Measurements from ENCODE around the gene PPP6R2.
"Not testable (repeated sequence)": the region's sequence is repeated elsewhere in the genome, so short reads cannot be mapped to it uniquely, and the experiment has no call there.

PPP6R2 gene

DNA sequence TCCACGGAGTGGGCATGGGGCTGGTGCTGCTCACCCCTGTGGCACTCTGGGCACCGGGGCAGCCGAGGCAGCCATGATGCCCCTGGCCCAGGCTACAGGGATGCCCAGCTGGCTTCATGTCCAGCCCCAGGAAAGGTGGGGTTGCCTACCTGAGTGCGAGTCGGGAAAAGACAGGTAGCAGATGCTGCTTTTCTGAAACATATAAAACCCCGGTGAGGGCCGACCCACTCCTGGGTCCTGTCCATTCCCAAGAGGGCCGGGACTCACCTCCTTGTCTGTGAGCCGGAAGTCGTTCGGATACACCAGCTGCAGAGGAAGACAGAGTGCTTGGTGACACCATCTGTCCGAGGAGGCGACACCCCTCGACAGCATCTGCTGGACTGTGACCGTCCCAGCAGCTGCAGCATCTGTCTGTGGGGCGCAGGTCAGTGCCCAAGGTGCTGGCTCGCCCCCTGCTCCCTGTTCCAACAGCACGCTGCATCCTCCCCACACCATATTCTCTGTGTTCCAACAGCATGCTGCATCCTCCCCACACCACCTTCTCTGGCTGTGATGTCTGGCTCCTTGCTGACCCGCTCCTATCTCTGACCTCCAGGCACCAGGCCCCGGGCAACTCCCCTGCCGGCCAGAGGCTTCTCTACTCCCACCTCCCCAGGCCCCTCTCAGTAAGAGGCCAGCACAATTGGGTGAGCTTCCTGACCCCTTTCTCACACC, 24.3 kb upstream of the PPP6R2 start:
- no peak for DNase-seq

DNA sequence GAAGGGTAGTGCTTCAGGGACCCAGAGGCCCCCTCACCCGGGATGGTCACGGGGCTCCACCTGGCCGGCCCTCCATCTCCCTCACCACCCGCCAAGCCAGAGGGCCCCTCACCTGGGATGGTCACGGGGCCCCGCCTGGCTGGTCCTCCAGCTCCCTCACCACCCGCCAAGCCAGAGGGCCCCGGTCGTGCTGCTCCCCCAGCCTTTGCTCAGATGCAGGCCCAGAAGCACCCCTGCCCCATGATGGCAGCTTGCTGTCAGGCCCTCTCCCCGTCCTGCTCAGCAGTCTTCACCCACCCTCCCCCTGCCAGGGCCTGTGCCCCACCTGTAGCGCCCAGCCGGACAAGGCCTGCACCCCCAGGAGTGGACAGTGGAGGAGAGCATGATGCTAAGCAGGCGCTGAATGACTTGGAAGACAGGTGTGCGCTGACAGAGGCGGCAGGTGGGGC, 23.6 kb upstream of the PPP6R2 start:
- DNase-seq, result no peak

DNA sequence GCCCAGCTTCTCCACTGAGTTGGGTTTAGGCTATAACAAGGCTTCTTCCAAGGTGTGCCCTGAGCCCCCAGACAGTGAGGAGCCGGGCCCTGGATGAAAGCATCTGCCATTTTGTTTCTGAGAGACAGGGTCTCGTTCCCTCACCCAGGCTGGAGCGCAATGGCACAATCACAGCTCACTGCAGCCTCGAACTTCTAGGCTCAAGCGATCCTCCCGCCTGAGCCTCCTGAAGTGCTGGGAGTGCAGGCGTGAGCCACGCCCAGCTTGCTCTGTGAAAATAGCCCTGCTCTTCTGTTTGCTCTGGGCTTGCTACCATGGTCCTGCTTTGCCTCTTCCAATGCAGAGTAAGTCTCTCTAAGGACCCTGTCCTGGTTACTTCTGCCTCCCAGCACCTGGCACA, 23.0 kb upstream of the PPP6R2 start:
- no peak for DNase-seq

DNA sequence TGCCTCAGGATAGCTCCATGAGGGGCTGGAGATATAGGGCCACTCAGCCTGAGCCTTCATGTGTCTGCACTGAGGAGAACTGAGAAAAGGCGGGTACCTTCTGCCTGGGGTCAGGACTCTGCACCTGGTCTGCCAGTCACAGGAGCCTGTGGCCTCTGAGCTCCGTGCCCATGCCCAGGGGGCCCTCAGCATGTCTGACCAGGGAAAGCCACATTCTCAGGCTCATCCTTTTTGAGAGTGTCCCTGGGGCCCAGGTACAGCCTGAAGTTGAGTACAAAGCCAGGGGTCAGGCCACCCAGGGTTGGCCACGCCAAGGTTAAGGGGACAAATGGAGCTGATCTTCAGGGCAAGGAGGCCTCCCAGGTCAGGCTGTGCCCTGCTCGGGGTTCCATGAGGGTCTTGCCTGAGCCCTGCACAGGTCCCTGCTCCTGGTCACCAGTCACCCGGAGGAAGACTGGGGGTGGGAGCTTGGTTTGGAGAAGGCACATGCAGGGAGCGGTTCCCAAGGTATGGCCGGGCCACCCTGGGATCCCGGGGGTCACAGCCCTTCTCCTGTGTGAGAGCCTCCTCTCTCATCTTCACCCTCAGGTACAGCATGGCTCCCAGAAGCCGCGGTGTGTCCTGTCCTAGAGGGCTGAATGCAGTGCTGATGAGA, 22.3 kb upstream of the PPP6R2 start:
- DNase-seq, result no peak

DNA sequence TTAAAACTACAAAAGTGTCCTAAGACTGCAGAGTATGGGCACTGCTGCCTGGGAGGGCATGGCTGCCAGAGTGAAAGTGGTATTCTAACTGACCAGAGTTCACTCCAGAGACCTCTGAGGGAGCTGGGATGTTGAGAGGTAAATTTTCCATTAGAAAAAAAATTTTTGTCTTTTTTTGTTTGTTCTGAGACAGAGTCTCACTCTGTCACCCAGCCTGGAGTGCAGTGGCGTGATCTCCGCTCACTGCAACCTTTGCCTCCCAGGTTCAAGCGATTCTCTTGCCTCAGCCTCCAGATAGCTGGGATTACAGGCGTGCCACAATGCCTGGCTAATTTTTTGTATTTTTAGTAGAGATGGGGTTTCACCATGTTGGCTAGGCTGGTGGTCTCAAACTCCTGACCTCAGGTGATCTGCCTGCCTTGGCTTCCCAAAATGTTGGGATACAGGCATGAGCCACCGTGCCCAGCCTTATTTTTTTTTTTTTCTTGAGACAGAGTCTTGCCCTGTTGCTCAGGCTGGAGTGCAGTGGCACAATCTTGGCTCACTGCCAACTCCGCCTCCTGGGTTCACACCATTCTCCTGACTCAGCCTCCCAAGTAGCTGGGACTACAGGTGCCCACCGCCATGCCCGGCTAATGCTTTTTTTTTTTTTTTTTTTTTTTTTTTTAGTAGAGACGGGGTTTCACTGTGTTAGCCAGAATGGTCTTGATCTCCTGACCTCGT, 20.6 kb upstream of the PPP6R2 start:
- DNase-seq, result not testable (repeated sequence)

DNA sequence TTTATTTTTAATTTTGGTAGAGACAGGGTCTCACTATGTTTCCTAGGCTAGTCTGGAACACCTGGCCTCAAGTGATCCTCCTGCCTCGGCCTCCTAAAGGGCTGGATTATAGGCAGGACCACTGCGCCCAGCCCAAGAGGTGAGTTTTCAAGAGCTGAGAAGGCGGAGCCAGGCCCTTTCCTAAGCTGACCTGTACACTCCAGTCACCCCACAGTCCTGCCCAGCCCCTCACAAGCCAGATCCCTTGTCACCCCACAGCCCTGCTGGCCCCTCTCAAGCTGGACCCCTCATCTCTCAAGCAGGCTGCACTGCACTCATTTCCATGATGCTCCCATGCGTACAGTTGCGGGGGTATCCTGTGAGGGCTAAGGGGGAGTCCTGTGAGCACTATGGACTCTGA, 19.2 kb upstream of the PPP6R2 start:
- no peak for DNase-seq

DNA sequence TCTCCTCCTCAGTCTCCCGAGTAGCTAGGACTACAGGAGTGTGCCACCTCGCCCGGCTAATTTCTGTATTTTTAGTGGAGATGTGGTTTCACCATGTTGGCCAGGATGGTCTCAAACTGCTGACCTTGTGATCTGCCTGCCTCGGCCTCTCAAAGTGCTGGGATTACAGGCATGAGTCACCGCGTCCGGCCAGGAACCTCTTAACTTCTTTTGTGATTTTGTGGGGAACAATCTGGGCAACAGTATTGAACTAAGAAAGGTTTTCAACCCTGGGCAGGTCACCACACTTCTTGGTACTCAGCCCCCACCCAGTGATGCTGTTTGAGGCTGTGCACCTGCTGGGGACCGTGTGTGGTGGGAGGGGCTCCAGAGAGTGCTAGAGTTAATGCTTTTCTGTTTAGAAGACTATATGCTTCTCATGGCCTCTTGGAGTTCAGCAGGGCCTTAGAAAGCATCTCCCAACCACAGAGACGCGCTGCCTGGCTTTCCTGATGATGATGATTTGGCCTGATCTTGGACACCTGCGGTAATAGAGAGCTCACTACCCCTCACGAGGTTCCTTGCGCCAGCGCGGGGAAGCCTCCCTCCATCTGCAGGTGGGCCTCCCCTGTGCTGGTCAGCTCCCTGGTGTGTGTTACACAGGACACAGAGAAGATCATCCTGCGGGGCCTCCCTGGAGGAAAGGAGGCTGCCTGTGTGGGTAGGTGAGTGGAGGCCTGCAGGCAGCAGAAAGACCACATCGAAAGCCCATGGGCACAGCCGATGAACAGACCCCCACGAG, 17.5 kb upstream of the PPP6R2 start:
- DNase-seq, result no peak

DNA sequence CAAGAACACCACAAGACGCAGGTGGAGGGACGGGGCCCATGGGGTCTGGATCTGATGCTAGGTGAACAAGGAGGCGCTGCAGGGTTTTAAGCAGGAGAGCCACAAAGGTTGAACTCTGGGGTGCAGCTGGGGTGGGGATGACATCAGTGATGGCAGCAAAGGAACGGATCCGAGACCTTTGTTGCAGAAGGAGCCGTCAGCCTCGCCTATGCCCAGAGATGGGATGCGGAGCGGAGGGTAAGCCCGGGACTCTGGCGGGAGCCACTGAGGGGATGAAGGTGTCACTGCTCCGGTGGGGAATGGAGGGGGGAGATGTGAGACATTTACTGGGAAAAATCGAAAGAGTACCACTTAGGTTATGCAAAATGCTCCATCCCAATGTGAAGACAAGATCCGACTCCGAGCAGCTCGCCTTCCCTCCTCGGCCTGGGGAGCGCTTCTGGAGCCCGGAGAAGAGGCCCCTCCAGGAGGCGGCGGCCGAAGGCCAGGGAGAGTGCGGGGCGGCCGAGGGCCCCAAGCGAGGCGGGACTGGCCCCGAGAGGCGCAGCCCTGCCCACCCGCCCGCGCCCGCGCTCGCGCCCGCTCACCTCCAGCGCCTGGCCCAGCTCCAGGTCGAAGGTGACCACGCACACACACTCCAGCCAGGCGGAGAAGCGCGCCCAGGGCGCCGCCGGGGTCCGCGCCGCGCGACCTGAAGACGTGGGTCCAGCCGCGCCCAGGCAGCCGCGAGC, 16.7 kb upstream of the PPP6R2 start:
- DNase-seq, result no peak

DNA sequence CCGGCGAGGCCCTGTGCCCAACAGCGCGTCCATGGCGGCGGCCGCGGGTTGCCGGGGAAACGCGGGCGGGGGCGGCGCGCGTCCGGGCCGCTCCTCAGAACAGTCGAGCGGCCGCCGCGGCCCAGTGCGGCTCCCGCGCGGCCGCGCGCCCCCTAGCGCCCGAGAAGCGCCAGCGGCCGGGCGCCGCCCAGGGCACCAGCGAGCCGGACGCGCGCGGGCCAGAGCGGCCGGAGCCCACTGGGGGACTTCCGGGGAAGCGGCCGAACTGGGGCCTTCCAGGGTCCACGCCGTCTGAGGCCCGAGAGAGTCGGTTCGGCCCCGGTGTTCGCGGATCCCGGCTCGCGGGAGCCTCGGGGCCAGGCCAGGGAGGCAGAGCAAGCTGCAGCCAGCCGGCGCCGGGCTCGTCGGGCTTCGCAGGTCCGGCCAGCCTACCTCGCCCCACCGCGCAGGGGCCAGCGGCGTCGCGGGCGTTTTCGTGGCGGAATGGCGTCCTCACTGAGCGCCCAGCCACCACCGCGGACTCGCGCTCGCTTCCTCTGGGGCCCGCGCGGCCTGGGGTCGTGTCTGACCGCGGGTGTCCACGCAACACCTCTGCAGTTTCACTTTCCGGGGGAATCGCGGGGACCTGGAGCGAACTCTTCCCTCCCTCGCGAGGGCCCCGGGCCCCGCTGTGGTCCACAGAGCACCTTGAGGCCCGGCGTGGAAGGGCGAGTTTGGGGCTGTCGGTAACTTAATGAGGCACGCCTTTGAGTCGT, 16.0 kb upstream of the PPP6R2 start, which contains the start of gene DENND6B:
Gene DENND6B, minus strand, starts transcription at position 57 of the 755 bp plus-strand sequence. Its CDS starts 24 bp downstream, at position 33.
- peak; percentile 44 for DNase-seq

DNA sequence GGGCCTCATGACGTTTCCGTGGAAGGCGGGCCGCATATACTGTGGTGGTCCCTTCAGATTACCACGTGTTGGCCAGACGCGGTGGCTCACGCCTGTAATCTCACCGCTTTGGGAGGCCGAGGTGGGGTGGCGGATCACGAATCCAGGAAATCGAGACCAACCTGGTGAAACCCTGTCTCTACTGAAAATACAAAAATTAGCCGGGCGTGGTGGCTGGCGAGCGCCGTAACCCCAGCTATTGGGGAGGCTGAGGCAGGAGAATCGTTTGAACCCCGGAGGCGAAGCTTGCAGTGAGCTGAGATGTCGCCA, 15.5 kb upstream of the PPP6R2 start:
- DNase-seq, result no peak

DNA sequence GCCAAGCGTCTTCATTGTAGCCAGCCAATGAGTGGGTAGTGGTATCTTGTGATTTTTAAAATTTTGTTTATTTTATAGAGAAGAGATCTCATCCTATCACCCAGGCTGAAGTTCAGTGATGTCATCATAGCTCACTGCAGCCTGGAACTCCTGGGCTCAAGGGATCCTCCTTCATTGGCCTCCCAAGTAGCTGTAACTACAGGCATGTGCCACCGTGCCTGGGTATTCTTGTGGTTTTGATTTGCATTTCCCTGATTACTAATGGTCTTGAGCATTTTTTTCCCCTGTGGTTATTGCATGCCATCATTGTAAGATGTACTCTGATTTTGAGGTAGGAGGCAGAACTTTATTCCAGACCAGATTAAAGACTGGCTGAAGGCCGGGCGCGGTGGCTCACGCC, 13.9 kb upstream of the PPP6R2 start:
- no peak for DNase-seq

DNA sequence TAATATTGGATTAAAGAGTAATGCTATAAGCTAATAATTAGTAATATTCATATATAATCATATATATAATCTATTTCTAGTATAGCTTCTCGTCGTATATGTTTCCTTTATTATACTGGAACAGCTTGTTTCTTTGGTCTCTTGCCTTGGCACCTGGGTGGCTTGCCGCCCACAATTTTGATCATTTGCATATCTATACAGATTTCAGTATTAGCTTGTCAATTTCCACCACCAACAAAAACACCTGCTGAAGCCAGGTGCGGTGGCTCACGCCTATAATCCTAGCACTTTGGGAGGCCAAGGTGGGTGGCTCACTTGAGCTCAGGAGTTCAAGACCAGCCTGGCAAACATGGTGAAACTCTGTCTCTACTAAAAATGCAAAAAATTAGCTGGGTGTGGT, 8.7 kb upstream of the PPP6R2 start:
- DNase-seq, result not testable (repeated sequence)

DNA sequence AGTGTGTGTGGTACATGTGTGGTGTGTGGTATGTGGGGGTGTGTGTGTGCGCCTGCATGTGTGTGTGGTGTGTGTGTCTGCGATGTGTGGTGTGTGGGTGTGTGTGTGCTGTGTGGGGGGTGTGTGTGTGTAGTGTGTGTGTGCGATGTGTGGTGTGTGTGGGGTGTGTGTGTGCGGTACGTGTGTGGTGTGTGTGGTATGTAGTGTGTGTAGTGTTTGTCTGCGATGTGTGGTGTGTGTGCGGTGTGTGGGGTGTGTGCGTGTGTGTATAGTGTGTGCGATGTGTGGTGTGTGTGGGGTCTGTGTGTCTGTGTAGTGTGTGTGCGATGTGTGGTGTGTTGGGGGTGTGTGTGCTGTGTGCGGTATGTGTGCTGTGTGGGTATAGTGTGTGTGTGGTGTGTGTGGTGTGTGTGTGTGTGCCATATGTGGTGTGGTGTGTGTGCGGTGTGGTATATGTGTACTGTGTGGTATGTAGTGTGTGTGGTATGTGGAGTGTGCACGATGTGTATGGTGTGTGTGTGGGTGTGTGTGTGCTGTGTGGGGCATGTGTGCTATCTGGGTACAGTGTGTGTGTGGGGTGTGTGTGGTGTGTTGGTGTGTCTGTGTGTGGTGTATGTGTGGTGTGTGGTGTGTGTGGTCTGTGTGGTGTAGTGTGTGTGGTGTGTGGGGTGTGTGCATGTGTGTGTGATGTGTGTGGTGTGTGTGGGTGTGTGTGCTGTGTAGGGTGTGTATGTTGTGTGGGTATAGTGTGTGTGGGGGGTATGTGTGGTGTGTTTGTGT, 5.7 kb upstream of the PPP6R2 start:
- DNase-seq, result no peak

DNA sequence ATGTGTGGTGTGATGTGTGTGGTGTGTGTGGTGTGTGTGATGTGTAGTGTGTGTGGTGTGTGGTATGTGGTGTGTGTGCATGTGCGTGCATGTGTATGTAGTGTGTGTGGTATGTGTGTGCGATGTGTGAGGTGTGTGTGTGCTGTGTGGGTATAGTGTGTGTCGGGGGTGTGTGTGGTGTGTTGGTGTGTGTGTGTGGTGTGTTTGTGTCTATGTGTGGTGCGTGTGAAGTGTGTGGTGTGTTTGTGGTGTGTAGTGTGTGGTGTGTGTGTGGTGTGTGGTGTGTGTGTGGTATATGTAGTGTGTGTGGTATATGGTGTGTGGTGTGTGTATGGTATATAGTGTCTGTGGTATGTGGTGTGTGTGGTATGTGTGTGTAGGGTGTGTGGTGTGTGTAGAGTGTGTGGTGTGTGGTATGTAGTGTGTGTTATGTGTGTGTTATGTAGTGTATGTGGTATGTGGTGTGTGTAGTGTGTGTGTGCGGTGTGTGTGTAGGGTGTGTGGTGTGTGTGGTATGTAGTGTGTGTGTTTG, 5.0 kb upstream of the PPP6R2 start:
- DNase-seq, result no peak

DNA sequence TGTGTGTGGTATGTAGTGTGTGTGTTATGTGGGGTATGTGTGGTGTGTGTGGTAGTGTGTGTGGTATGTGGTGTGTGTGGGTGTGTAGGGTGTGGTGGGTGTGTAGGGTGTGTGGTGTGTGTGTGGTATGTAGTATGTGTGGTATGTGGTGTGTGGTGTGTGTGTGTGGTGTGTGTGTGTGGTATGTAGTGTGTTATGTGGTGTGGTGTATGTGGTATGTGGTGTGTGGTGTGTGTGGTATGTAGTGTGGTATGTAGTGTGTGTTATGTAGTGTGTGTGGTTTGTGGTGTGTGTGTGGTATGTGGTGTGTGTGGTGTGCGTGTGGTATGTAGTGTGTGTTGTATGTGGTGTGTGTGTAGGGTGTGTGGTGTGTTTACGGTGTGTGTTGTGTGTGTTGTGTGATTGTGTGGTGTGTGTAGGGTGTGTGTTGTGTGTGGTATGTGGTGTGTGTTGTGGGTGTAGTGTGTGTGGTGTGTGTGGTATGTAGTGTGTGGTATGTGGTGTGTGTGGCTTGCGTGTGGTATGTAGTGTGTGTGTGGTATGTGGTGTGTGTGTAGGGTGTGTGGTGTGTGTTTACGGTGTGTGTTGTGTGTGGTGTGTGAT, 4.2 kb upstream of the PPP6R2 start:
- no peak for DNase-seq

DNA sequence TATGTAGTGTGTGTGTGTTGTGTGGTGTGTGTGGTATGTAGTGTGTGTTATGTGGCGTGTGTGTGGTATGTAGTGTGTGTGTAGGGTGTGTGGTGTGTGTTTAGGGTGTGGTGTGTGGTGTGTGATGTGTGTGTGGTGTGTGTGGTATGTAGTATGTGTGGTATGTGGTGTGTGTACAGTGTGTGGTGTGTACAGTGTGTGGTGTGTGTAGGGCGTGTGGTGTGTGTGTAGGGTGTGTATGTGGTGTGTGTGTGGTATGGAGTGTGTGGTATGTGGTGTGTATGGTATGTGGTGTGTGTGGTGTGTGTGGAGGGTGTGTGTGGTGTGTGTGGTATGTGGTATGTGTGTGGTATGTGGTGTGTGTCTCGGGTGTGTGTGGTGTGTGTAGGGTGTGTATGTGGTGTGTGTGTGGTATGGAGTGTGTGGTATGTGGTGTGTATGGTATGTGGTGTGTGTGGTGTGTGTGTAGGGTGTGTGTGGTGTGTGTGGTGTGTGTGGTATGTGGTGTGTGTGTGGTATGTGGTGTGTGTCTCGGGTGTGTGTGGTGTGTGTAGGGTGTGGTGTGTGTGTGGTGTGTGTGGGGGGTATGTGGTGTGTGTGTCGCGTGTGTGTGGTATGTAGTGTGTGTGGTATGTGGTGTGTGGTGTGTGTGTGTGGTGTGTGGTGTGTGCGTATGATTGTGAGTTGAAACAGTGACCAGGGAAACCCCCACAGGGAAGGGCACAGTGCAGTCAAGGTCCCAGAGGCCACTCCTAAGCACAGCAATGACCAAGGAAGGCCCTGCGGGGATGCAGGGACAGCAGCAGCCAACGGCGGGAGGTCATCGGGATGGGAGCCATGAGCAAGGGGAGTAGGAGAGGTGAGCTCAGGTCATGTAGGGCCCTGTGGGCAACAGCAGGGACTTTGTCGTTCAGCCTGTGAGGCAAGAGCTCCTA, 2.9 kb upstream of the PPP6R2 start:
- no peak for DNase-seq

DNA sequence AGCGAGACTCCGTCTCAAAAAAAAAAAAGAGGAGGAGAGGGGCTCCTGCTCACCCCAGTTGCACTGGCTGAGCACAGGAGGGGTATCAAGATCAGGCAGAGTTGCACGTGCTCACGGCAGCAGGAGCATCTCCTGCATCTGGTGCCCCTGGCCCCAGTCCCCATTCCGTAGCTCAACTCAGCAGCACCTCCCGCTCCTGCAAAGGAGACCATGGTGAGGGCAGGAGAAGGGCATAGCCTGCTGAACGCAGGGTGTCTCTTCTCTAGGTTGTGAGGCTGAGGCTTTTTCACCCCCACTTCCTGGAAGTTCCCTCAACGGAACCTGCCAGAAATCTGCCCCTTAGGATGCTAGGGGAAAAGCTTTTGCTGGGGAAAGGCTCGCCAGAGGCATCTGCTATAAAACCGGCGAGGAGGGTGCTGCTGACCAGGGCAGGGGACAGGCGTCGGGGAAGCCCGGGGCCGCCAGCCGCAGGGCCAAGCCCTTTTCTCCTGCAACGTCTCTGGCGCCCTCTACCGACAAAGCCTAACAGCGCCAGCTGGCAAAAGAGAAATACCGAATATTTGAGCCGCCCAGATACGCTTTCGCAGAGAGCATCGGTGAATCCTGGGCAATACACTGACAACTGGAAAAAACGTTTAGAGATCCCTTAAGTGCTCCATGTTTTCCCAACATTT, 1.0 kb upstream of the PPP6R2 start:
- peak; percentile 62 for DNase-seq

DNA sequence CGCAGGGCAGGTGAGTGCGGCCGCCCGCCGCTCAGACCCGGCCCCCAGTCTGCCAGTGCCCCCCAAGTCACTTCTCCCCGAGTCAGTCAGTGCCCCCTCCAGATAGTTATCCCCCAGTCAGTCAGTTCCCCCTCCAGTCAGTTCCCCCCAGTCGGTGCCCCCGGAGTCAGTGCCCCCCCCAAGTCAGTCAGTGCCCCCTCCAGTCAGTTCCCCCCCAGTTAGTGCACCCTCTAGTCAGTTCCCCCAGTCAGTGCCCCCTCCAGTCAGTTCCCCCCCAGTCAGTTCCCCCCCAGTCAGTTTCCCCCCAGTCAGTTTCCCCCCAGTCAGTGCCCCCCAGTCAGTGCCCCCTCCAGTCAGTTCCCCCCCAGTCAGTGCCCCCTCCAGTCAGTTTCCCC, 411 bp downstream of the PPP6R2 start:
- peak; percentile 12 for DNase-seq

DNA sequence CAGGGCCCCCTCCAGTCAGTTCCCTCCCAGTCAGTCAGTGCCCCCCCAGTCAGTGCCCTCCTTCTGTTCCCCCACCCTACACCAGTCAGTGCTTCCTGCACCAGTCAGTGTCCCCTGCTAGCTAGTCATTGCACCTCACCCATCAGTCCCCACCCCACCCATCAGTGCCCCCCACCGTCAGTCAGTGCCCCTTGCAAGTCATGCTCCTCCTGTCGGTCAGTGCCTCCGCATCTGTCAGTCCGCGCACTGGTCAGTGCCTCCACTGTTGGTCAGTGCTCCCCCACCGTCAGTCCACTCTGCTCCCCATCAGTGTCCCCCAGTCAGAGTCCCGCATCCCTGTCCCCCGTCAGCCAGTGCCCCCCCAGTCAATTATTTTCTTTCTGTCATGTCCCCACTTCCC, 3.3 kb downstream of the PPP6R2 start:
- no peak for DNase-seq

Measured in NK-92 treated with Interleukin-12 subunit alpha and Interleukin-12 subunit beta, amount 100 ng/mL, for 24 hours (cell line).